Mucosa of descending colon (tissue), 3 donors: ENCODE data around the gene TMEM154. TPM values are rescaled to one million over a fixed set of nuclear protein-coding genes. Genes with fewer than 3 reads are reported as not detected.

Source experiments
- ATAC-seq: fragments of 200-7000 bp; cut with Tn5 transposase; one replicate; pipeline ENCODE4 v1.9.1; 2020; ENCODE audit warnings: mild to moderate bottlenecking, moderate library complexity
- DNase-seq, 3 donors: peaks; one replicate each; pipeline ENCODE4 v3.0.0-alpha.2; 2020
- H3K36me3 ChIP-seq: fragments of 200-600 bp; one replicate; pipeline ENCODE4 v1.8.0; 2021; ENCODE audit warnings: low read depth, mild to moderate bottlenecking
- H3K4me1 ChIP-seq: fragments of 200-600 bp; one replicate; pipeline ENCODE4 v1.8.0; 2021; ENCODE audit warnings: low read depth, mild to moderate bottlenecking
- H3K4me3 ChIP-seq: fragments of 200-600 bp; one replicate; pipeline ENCODE4 v1.8.0; 2021; ENCODE audit warnings: mild to moderate bottlenecking
- H3K9me3 ChIP-seq: fragments of 200-600 bp; one replicate; pipeline ENCODE4 v1.8.0; 2021; ENCODE audit warnings: mild to moderate bottlenecking
- intact Hi-C, 2 donors: fragments of 100-400 bp; cut with DNase I in 1 of 2; cut with micrococcal nuclease in 1 of 2; formaldehyde crosslinking; loops; one replicate each; pipeline versions ENCODE4 v1.11.0 to v1.11.1; 2022; cut with DNase I, micrococcal nuclease
- total RNA-seq, 3 donors: library from RNA; stranded (reverse); fragmentation: NEBNext Ultra II Directional in 2 of 3; extraction: Animal tissue kit (Norgen Biotek cat#: 25700) in 2 of 3; gene quantifications; one replicate each; pipeline versions ENCODE4 v1.2.1 to v1.2.4, GENCODE V29; 2021 to 2023
- TF ChIP-seq, protein P1 (sequence below): fragments of 200-600 bp; IDR thresholded peaks from one replicate; pipeline ENCODE4 v1.8.0; 2022; ENCODE audit warnings: antibody characterized with exemption, mild to moderate bottlenecking
- donor health status: DM: no; HTN: no; CAD: no; lungs with moderate emphysema.
- donor health status: DM: no; HTN: no; CAD: no.
- donor health status: DM: no; HTN: yes; CAD: no.

TMEM154 gene
- total RNA-seq, 3 donors from 2014 or later = 1.5 to 6.5 (median 1.8) TPM

DNA sequence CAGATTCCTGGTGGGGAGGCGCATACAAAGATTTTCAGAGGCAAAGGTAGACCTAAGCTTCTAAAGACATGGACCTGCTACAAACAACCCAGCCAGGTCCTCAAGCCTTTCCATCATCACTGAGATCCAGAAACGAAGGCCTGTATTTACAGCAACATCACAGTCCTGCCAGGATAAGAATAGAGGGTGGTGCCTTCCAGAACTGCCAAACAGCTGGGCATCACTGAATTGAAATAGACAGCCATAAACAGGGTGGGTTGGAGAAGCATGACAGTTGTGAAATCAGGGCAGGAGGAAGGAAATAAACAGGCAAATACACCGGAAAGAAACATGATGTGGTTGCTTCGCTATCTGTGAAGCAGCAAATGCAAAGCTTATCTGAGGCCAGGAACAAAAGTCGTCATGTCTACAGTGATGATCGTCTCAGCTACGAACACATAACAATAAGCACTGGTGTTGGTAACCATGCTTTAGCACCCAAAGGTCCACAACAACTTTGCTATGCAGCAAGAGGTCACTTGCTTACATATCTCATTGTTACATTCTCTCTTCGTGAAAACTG is 6.7 kb upstream of the TMEM154 start:
- TF ChIP-seq, protein P1, sequence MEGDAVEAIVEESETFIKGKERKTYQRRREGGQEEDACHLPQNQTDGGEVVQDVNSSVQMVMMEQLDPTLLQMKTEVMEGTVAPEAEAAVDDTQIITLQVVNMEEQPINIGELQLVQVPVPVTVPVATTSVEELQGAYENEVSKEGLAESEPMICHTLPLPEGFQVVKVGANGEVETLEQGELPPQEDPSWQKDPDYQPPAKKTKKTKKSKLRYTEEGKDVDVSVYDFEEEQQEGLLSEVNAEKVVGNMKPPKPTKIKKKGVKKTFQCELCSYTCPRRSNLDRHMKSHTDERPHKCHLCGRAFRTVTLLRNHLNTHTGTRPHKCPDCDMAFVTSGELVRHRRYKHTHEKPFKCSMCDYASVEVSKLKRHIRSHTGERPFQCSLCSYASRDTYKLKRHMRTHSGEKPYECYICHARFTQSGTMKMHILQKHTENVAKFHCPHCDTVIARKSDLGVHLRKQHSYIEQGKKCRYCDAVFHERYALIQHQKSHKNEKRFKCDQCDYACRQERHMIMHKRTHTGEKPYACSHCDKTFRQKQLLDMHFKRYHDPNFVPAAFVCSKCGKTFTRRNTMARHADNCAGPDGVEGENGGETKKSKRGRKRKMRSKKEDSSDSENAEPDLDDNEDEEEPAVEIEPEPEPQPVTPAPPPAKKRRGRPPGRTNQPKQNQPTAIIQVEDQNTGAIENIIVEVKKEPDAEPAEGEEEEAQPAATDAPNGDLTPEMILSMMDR = no peak
- H3K4me3 ChIP-seq = no peak overlapping the region
- no peaks in the 10 kb centered on the region for H3K4me1 ChIP-seq
- ATAC-seq (no peak), DNase-seq (no peak)
- intact Hi-C loops = no loop called here
- H3K36me3 ChIP-seq = no peaks in the 10 kb centered on the region
- H3K9me3 ChIP-seq = no peaks in the 10 kb centered on the region

DNA sequence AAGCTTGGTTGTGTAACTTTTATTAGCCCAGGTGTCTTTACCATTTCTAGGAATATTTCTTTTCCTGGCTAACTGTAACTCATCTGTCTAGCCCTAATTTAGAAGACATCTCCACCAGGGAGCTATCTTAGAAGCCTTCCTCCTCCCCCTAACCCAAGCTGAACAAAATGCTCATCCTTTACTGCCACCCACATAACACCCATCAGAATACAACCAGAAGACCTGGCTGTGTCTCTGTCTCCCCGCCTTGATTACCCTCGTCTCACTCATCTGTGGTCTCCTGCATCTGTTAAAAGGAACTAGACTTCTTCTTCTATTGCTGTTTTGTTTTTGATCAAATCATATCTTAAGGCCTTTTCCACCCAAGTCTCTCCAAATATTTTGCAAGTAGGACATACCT is 4.8 kb upstream of the TMEM154 start:
- Histone ChIP-seq H3K4me3 (no peak overlapping the region), H3K36me3 (no peaks in the 10 kb centered on the region), H3K4me1 (peaks cover 5% of the 10 kb centered on the region), H3K9me3 (no peaks in the 10 kb centered on the region)
- DNase-seq (no peak), ATAC-seq (no peak)
- TF ChIP-seq, protein P1 = no peak
- intact Hi-C loops = no loop called here

DNA sequence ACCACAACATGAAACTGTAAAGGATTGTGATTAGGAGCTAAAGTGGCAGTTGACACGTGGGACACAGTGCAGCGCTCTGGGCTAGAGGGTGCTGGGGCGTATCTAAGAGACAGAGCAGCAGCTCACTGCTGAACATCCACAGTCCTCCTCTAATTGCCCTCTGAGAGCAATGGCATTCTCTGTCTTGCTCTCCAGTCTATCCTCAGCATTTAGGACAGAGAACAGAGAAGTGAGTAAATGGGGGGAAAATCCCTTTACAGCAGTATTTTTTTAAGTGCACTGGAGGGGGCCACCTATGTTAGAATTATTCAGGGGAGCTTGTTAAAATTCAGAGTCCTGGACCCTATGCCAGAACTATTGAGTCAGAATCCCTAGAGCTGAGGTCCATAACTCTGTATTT is 4.2 kb upstream of the TMEM154 start:
- intact Hi-C loops = no loop called here
- ATAC-seq = no peak

DNA sequence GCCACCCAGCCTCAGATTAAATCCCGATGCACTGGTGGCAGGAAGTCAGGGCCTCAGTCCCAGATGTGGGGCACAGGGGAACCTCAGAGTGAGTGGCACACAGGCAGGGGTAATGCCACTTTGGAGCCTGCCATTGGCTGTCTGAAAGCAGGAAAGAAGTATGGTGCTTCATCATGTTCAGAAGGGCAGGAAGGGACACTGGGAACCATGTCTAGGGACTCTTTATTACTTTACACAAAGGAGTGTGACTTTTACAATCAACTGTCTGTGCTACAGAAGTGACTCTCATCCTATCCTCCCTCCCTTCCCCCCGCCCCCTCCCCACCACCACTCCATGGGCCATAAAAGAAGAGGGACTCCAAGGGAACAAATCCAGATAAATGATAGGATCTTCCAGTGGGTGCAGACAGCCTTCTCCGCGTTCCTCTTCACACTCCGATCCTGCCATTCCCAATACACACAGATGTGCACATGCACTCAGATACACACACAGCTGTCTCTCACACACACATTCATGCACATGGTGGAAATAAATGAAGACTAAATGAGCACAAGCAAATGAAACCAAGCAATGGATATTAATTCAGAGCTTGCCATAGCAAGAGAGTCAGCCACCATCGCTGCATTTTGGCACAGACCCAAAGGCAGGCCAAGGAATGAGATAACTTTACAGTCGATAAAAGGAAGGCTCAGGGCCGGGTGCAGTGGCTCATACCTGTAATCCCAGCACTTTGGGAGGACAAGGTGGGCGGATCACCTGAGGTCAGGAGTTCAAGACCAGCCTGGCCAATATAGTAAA is 2.5 kb upstream of the TMEM154 start:
- ATAC-seq (peak; percentile 55), DNase-seq (peak in 2 of 3 donors; percentile 61 to 64)
- TF ChIP-seq, protein P1 = no peak
- intact Hi-C loops = no loop called here
- Histone ChIP-seq H3K9me3 (no peaks in the 10 kb centered on the region), H3K36me3 (no peaks in the 10 kb centered on the region), H3K4me1 (peaks cover 11% of the 10 kb centered on the region), H3K4me3 (no peak overlapping the region)

More for the DNA sequence above, 4.2 kb upstream of the TMEM154 start:
- TF ChIP-seq, protein P1 = no peak
- no peaks in the 10 kb centered on the region for H3K9me3 ChIP-seq
- H3K4me1 ChIP-seq = peaks cover 11% of the 10 kb centered on the region
- DNase-seq = no peak
- no peaks in the 10 kb centered on the region for H3K36me3 ChIP-seq
- H3K4me3 ChIP-seq = no peak overlapping the region

DNA sequence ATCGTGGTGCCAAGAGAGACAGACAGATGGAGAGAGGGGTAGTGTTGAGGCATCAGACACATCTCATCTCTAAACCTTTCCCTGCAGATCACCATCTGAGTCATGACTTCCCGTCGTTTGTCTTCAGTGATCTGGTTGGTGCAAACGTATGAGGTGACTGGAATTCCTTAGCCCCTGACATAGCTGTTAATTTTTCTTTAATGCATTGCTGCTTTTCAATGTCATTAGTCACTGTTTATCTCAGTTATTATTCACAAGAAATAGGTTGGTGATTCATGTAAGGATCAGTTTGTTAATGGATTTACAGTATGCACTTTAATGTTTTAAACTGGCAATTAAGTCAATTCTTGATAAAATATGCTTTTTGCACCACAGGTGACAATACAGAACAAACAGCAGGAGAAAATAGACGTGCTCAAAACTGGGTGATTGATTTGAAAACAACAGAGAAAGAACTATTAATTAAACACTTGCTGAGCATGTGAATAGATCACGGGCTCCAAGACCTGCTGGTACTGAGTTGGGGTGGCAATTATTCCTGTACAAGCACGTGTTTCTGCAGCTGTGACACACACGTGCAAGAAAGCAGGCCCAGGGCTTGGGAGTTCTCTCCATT is 1.3 kb upstream of the TMEM154 start:
- Histone ChIP-seq H3K4me3 (no peak overlapping the region), H3K4me1 (peaks cover 11% of the 10 kb centered on the region), H3K36me3 (no peaks in the 10 kb centered on the region), H3K9me3 (no peaks in the 10 kb centered on the region)
- intact Hi-C loops = no loop called here
- TF ChIP-seq, protein P1 = no peak
- no peak for ATAC-seq
- no peak for DNase-seq
